NCI-H1105 (cell line): ENCODE measurements around the gene STK11IP.
A peak's percentile ranks its signal among the peaks of the same experiment; 100 is the strongest.

Source experiments
- DNase-seq: peaks from one replicate; lab custom pipeline; 2025; lab: John Stamatoyannopoulos, UW

The STK11IP gene

GRCh38 chr2:219581346-219581745, 16.3 kb upstream of the STK11IP start:
- no peak for DNase-seq

- no peak for DNase-seq
Observed at GRCh38 chr2:219591091-219591490, 6.6 kb upstream of the STK11IP start.

GRCh38 chr2:219592736-219593135, 4.9 kb upstream of the STK11IP start:
- no peak for DNase-seq

GRCh38 chr2:219593154-219593553, 4.5 kb upstream of the STK11IP start:
- DNase-seq: no peak

- DNase-seq: no peak
Observed at GRCh38 chr2:219595256-219595655, 2.4 kb upstream of the STK11IP start.

- DNase-seq: no peak
Observed at GRCh38 chr2:219596954-219597551, 604 bp upstream of the STK11IP start.

- peak; percentile 44 for DNase-seq
Observed at GRCh38 chr2:219598308-219599078, 836 bp downstream of the STK11IP start.

- DNase-seq: no peak
Observed at GRCh38 chr2:219603771-219604170, 6.1 kb downstream of the STK11IP start.

GRCh38 chr2:219605607-219605954, 7.9 kb downstream of the STK11IP start:
- DNase-seq: no peak

GRCh38 chr2:219607931-219608330, 10.3 kb downstream of the STK11IP start:
- DNase-seq: no peak

GRCh38 chr2:219608399-219608964, 10.8 kb downstream of the STK11IP start:
- DNase-seq: no peak

GRCh38 chr2:219609149-219609750, 11.6 kb downstream of the STK11IP start:
- DNase-seq: no peak

GRCh38 chr2:219611306-219611705, 13.6 kb downstream of the STK11IP start:
- DNase-seq: no peak

- no peak for DNase-seq
Observed at GRCh38 chr2:219611866-219612576, 14.4 kb downstream of the STK11IP start.

- DNase-seq: no peak
Observed at GRCh38 chr2:219612577-219613286, 15.1 kb downstream of the STK11IP start.

- no peak for DNase-seq
Observed at GRCh38 chr2:219613461-219614070, 15.9 kb downstream of the STK11IP start.

- DNase-seq: no peak
Observed at GRCh38 chr2:219614076-219614860, 16.6 kb downstream of the STK11IP start.

GRCh38 chr2:219615036-219615435, 17.4 kb downstream of the STK11IP start:
- DNase-seq: no peak

- DNase-seq: no peak
Observed at GRCh38 chr2:219615894-219616293, 18.2 kb downstream of the STK11IP start.

- DNase-seq: no peak
Observed at GRCh38 chr2:219616550-219616949, 18.9 kb downstream of the STK11IP start.

GRCh38 chr2:219618733-219619122, 21.1 kb downstream of the STK11IP start:
- no peak for DNase-seq
